OCI-LY7 (cell line): ENCODE data around the gene ISG20L2. TPM values are rescaled to one million over a fixed set of nuclear protein-coding genes. Genes with fewer than 3 reads are reported as not detected.

Source experiments
- BruUV-seq: library from RNA; stranded (reverse); fragments of 400-500 nt; replicated peaks from 2 replicates; lab custom pipeline; 2021; lab: Mats Ljungman, UMichigan
- CTCF ChIA-PET: fragments of 300-600 bp; sonication (Branson Sonifier 250); formaldehyde crosslinking; loops from one replicate; lab custom pipeline; 2022; ENCODE audit warnings: antibody characterized with exemption; ENCODE audit not compliant: unreplicated experiment; lab: Charles Lee
- POLR2A ChIA-PET: fragments of 300-600 bp; sonication (Branson Sonifier 250); formaldehyde crosslinking; loops from one replicate; lab custom pipeline; 2022; ENCODE audit warnings: antibody characterized with exemption; lab: Charles Lee
- DNase-seq: peaks from one replicate; pipeline ENCODE4 v3.0.0-alpha.2; 2015; ENCODE audit warnings: low spot score
- H2AFZ ChIP-seq: fragments of 200-600 bp; sonication (generic), shearing (Covaris generic); 2 replicates; pipeline ENCODE4 v1.6.1; 2014; ENCODE audit warnings: mild to moderate bottlenecking, antibody characterized with exemption, low read length, moderate library complexity
- H3K27ac ChIP-seq: fragments of 200-600 bp; sonication (generic); 2 replicates; pipeline ENCODE4 v1.5.1; 2014; ENCODE audit warnings: mixed run types, low read depth, mild to moderate bottlenecking, moderate library complexity, low read length, inconsistent platforms; ENCODE audit not compliant: poor library complexity, severe bottlenecking
- H3K36me3 ChIP-seq: fragments of 200-600 bp; sonication (generic); 2 replicates; pipeline ENCODE4 v1.6.1; 2014; ENCODE audit warnings: mild to moderate bottlenecking, antibody characterized with exemption, low read length, moderate library complexity, mixed read lengths; ENCODE audit not compliant: insufficient read depth
- H3K4me1 ChIP-seq: fragments of 200-600 bp; sonication (generic); 2 replicates; pipeline ENCODE4 v1.5.1; 2014; ENCODE audit warnings: mild to moderate bottlenecking, low read length; ENCODE audit not compliant: insufficient read depth, poor library complexity, severe bottlenecking
- H3K4me2 ChIP-seq: fragments of 200-600 bp; sonication (generic); 2 replicates; pipeline ENCODE4 v1.6.1; 2014; ENCODE audit warnings: mild to moderate bottlenecking, low read length
- H3K4me3 ChIP-seq: fragments of 200-600 bp; sonication (generic); 2 replicates; pipeline ENCODE4 v1.5.1; 2014; ENCODE audit warnings: mild to moderate bottlenecking, low read depth, low read length; ENCODE audit not compliant: poor library complexity, severe bottlenecking
- H3K79me2 ChIP-seq: fragments of 200-600 bp; sonication (generic); 2 replicates; pipeline ENCODE4 v1.6.1; 2016; ENCODE audit warnings: low read depth, mild to moderate bottlenecking, low read length, moderate library complexity, mixed read lengths; ENCODE audit not compliant: insufficient read depth
- H3K9me2 ChIP-seq: fragments of 200-600 bp; sonication (generic); 2 replicates; pipeline ENCODE4 v1.6.1; 2016; ENCODE audit warnings: mild to moderate bottlenecking, low read length, mixed read lengths; ENCODE audit not compliant: insufficient read depth
- H3K9me3 ChIP-seq: fragments of 200-600 bp; sonication (generic); 2 replicates; pipeline ENCODE4 v1.6.1; 2014; ENCODE audit warnings: mild to moderate bottlenecking, mixed run types, low read length, mixed read lengths
- H4K20me1 ChIP-seq: fragments of 200-600 bp; sonication (generic); 2 replicates; pipeline ENCODE4 v1.6.1; 2014; ENCODE audit warnings: mild to moderate bottlenecking, antibody characterized with exemption, low read length, moderate library complexity, mixed read lengths; ENCODE audit not compliant: insufficient read depth
- CTCF ChIP-seq: fragments of 200-600 bp; sonication (generic); conservative IDR thresholded peaks from 2 replicates; pipeline ENCODE4 v1.5.1; 2014; ENCODE audit warnings: mild to moderate bottlenecking, antibody characterized with exemption, low read length, moderate library complexity, mixed read lengths
- EZH2phosphoT487 ChIP-seq: fragments of 200-600 bp; sonication (generic); IDR thresholded peaks from 2 replicates; pipeline ENCODE4 v1.6.1; 2018; ENCODE audit warnings: low read depth, borderline replicate concordance, mild to moderate bottlenecking, mixed run types, antibody characterized with exemption, low read length, moderate library complexity, mixed read lengths
- intact Hi-C: fragments of 100-400 bp; cut with micrococcal nuclease; formaldehyde crosslinking; loops from one replicate; pipeline ENCODE4 v1.10.0; 2022; ENCODE audit not compliant: unreplicated experiment
- total RNA-seq, 2 experiments: library from RNA; depleted of rRNA in 1 of 2; stranded (reverse); fragments of >200 nt in 1 of 2; shearing (Covaris generic) in 1 of 2; gene quantifications; 2 replicates each; pipeline ENCODE4 v1.2.3, GENCODE V29; 2014 to 2022

The ISG20L2 gene
- total RNA-seq, 2 experiments from 2014 or later, result 37.9 to 74.1 TPM

GRCh38 chr1:156744344-156744743 lies 15.8 kb upstream of the ISG20L2 start:
- H3K4me1 ChIP-seq, result peaks cover 58% of the 10 kb centered on the region
- no peak overlapping the region for H3K4me2 ChIP-seq
- H3K9me3 ChIP-seq, result no peaks in the 10 kb centered on the region
- DNase-seq, result no peak
- intact Hi-C loops, result no loop called here
- no peak overlapping the region for H3K4me3 ChIP-seq
- H3K9me2 ChIP-seq, result no peaks in the 10 kb centered on the region
- peaks cover 9% of the 10 kb centered on the region; the same call in 1 of the 2 replicates for H4K20me1 ChIP-seq
- POLR2A ChIA-PET, result no interaction called here
- CTCF ChIA-PET, result no interaction called here
- H2AFZ ChIP-seq, result no peak overlapping the region
- no peak overlapping the region for H3K27ac ChIP-seq
- H3K36me3 ChIP-seq, result peaks cover 75% of the 10 kb centered on the region
- TF ChIP-seq CTCF, result no peak
- no peak for TF ChIP-seq EZH2phosphoT487
- no TSS peak for BruUV-seq
- peaks cover 55% of the 10 kb centered on the region for H3K79me2 ChIP-seq

- Histone ChIP-seq H3K9me2 (no peaks in the 10 kb centered on the region), H3K27ac (no peak overlapping the region), H2AFZ (no peak overlapping the region), H3K79me2 (peaks cover 50% of the 10 kb centered on the region), H3K4me3 (no peak overlapping the region), H3K9me3 (no peaks in the 10 kb centered on the region), H3K36me3 (peaks cover 77% of the 10 kb centered on the region), H3K4me1 (peaks cover 52% of the 10 kb centered on the region), H4K20me1 (peaks cover 9% of the 10 kb centered on the region; the same call in 1 of the 2 replicates), H3K4me2 (no peak overlapping the region)
- DNase-seq, result no peak
- intact Hi-C loops, result no loop called here
- TF ChIP-seq EZH2phosphoT487, result no peak
- TF ChIP-seq CTCF, result no peak
- CTCF ChIA-PET, result no interaction called here
- POLR2A ChIA-PET, result no interaction called here
- no TSS peak for BruUV-seq
Measured at GRCh38 chr1:156743367-156744302, 15.1 kb upstream of the ISG20L2 start.

GRCh38 chr1:156742801-156743200 lies 14.2 kb upstream of the ISG20L2 start:
- Histone ChIP-seq H3K4me2 (no peak overlapping the region), H3K27ac (no peak overlapping the region), H3K4me3 (no peak overlapping the region), H3K9me3 (no peaks in the 10 kb centered on the region), H3K9me2 (no peaks in the 10 kb centered on the region), H3K79me2 (peaks cover 42% of the 10 kb centered on the region), H3K36me3 (peaks cover 78% of the 10 kb centered on the region), H2AFZ (no peak overlapping the region), H3K4me1 (peaks cover 44% of the 10 kb centered on the region), H4K20me1 (peaks cover 9% of the 10 kb centered on the region; the same call in 1 of the 2 replicates)
- DNase-seq, result no peak
- ChIA-PET POLR2A (interaction anchor here (1.2 to 2.7 kb wide), 2 partner anchors 17 to 24 kb away, joined by 3 to 16 read pairs; partner anchors contain the start of gene PRCC), CTCF (no interaction called here)
- no TSS peak for BruUV-seq
- intact Hi-C loops, result loop anchor here (1.0 kb wide), 1 partner anchor 8 kb away; the partner anchor contains the start of gene HDGF
- TF ChIP-seq CTCF (no peak), EZH2phosphoT487 (no peak)
